Activated T-cell treated with anti-CD3 and anti-CD28 coated beads for 48 hours (primary cell): Measurements from ENCODE around the gene ZFAND6.
"Not testable (repeated sequence)": the region's sequence is repeated elsewhere in the genome, so short reads cannot be mapped to it uniquely, and the experiment has no call there.

Experiments
- DNase-seq: peaks from one replicate; pipeline ENCODE4 v3.0.0-alpha.2; 2020; ENCODE audit warnings: low read depth

ZFAND6 gene

DNA sequence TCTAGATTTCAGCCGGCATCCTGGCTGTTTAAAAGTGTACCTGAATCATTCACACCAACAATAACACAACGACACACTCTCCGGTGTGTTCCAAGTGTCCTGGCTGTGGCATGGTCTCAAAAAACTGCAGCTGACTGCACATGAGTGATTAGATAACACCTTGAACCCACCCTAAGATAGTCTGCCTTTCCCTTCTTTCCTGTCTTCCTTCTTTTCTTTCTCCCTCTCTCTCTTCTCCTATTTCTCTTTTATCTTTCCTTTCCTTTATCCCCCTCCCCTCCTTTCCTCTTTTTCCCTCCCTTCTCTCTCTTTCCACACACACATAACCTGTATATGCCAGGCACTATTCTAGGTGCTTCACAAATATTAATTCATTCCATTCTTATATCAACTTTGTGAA lies 92.1 kb downstream of the ZFAND6 start:
- DNase-seq, result no peak

DNA sequence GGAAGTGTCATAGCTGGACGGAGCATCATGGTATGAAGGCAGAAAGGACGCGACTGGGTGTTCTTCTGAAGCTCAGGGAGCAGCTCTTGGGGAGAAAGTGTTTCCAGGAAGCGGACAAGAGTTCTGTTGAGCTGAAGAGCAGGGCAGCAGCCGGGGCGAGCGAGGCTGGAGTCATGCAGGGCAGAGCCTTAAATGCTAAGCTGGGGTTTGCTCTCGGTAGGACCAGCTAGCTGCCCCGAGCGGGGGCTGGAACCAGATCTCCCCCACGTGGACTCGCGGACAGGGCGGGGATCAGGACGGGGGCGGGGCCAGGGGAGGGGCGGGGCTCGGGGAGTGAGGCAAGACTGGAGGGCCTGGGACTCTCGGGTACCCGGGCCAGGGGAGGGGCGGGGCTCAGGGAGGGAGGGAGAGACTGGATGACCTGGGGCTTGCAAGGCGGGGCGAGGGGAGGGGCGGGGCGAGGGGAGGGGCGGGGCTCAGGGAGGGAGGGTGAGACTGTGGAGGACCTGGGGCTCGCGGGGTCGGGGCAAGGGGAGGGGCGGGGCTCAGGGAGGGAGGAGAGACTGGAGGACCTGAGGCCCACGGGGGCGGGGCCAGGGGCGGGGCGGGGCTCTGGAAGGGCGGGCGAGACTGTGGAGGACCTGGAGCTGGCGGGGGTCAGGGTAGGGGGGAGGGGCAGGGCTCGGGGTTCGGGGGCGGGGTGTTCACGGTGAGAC lies 92.9 kb downstream of the ZFAND6 start:
- peak; percentile 87 for DNase-seq

DNA sequence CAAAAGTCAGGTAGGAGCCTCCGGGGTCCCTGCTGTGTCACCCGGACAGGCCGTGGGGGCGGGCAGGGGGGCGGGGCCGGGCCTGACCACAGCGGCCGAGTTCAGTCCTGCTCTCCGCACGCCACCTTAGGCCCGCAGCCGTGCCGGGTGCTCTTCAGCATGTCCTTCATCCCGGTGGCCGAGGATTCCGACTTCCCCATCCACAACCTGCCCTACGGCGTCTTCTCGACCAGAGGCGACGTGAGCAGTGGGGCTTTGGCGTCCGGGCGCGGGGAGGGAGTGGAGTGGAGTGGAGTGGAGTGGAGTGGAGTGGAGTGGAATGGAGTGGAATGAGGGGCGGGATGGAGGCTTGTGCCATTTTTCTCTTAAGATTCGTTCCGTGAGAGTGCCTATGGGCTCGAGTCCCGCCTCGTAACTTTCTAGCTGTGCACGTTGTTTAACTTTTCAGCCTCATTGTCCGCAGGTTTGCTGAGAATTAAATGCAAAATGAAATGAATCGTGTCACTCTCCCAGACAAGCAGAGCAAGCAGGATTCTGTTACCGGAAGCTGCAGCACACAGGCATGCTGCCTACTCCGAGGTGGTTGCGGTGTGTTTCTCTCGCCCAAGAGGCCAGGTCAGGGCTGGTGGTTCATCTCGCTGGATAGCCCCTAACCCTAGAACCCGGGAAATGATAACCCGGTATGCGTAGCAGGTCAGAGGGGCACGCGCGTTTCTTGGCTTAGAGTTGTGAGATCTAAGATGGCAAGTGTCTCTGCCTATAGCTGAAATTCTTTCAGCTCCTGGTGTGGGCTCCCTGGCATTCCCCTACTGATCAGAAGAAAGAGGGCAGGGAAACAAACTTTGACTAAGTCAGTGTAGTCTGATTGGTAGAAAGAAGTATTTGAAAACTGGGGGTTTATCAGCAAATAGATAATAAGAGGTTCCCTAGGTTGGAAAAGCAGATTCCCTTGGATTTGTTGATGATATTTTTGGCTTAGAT lies 93.7 kb downstream of the ZFAND6 start, which contains the start of gene FAH:
Gene FAH, plus strand, starts transcription at position 104 of the 981 bp plus-strand sequence. Its CDS starts 56 bp downstream, at position 160.
- peak; percentile 17 for DNase-seq

GRCh38 chr15:80153900-80154299 lies 94.4 kb downstream of the ZFAND6 start:
- DNase-seq, result no peak

DNA sequence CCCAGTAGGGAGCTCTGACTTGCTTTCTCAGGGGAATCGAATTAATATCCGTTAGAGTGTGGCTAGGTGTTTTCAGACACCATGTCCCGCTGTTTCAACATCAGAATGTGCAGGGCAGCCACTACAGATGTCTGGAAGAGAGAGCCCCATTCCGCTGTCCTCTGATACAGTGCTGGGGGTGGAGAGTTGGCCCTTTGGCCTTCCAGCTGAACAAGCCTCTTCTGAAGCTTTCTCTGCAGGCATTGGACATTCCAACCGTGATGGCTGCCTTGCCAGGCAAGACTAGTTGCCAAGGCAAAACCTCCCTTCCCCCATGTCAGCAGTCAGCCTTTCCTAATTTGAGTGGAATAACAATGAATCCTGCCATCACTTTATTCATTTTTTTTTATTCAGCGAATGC lies 94.9 kb downstream of the ZFAND6 start:
- DNase-seq, result no peak

DNA sequence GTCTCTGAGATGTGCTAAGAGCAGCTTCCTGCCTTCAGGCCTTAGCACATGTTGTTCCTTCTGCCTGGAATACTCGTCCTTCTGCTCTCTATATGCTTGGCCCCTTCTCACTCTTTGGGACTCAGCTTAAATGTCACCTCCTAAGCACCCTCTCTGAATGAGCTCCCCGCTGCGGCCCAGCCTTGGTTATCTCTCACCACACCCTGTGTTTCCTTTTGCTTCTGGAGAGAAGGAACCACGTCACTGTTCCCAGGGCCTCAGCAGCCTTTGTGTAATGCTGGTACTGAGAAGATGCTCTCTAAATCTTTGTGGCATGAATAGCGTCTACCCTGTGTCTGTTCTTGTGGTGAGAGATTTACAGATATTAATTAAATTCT lies 95.5 kb downstream of the ZFAND6 start:
- DNase-seq, result no peak

- DNase-seq, result not testable (repeated sequence)
These were observed 96.1 kb downstream of the ZFAND6 start for GRCh38 chr15:80155378-80156175.

DNA sequence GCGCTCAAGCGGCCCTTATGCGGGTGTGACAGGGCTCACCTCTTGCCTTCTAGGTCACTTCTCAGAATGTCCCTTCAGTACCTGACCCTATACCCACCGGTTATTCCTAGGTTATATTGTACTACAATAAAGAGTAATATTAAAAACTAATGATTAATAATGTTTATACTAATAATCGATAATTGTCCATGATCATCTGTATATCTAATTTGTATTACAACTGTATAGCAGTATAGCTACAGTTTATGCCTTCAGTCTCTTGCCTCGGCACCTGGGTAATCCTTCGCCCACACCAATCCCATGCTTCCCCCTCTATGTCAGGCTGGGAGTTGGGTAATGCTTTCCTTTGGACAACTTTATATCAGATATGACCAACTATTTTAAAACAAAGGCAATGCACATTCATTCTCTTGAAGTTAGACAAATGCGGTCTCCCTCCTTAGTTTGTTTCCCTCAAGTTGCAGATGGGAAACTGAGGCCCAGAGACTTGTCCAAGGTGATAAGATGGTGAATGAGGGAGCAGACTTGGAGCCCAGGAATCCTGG lies 96.8 kb downstream of the ZFAND6 start:
- DNase-seq, result no peak

- no peak for DNase-seq
These were observed 97.7 kb downstream of the ZFAND6 start for GRCh38 chr15:80157215-80157614.

DNA sequence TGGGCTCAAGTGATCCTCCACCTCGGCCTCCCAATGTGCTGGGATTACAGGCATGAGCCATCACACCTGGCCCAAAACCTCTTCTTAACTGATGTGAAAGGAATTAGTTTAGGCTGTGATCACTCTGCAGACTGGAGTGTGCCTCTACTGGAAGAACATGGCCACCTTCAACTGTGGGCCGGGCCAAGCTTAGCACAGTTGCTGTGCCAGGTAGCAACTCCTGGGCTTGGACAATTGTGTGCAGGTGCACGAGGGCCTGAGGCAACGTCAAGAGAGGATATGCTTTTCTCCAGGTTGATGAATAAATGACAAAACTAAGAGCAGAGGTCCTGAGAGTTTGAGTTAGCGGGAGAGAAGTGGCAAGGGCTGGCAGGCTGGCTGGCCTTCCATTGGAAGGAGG lies 99.8 kb downstream of the ZFAND6 start:
- no peak for DNase-seq

- no peak for DNase-seq
These were observed 100.5 kb downstream of the ZFAND6 start for GRCh38 chr15:80159811-80160569.

GRCh38 chr15:80160570-80161156 lies 101.2 kb downstream of the ZFAND6 start:
- peak; percentile 17 for DNase-seq

- DNase-seq, result no peak
These were observed 102.1 kb downstream of the ZFAND6 start for GRCh38 chr15:80161468-80162016.

GRCh38 chr15:80162059-80162554 lies 102.6 kb downstream of the ZFAND6 start:
- no peak for DNase-seq

GRCh38 chr15:80163217-80163616 lies 103.7 kb downstream of the ZFAND6 start:
- DNase-seq, result no peak

DNA sequence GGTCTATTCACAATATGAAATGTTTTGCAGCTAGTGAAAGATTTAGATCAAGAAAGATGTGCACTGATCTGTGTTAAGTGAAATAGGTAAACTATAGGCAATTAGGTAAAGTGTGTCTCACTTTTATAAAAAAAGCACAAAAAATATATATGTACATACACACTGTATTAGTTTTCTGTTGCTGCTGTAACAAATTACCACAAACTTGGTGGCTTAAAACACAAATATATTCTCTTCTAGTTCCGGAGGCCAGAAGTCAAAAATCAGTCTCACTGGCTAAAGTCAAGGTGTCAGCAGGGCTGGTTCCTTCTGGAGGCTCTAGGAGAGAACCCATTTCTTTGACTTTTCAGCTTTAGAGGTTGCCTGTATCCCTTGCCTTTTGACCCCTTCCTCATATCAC lies 104.4 kb downstream of the ZFAND6 start:
- no peak for DNase-seq

DNA sequence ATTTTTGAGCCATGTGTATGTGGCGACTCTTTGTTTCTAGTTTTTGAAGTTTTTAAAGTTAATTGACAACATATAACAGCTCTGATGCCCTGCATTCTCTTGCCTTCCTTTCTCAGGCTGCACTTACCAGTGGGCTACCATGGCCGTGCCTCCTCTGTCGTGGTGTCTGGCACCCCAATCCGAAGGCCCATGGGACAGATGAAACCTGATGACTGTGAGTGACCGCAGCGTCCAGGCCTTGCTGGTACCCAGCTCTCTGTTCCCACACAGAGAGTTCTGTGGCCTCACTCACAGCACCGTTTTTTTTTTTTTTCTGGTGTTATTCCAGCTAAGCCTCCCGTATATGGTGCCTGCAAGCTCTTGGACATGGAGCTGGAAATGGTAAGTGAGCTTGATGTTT lies 108.5 kb downstream of the ZFAND6 start:
- no peak for DNase-seq

GRCh38 chr15:80168421-80168820 lies 108.9 kb downstream of the ZFAND6 start:
- DNase-seq, result no peak

DNA sequence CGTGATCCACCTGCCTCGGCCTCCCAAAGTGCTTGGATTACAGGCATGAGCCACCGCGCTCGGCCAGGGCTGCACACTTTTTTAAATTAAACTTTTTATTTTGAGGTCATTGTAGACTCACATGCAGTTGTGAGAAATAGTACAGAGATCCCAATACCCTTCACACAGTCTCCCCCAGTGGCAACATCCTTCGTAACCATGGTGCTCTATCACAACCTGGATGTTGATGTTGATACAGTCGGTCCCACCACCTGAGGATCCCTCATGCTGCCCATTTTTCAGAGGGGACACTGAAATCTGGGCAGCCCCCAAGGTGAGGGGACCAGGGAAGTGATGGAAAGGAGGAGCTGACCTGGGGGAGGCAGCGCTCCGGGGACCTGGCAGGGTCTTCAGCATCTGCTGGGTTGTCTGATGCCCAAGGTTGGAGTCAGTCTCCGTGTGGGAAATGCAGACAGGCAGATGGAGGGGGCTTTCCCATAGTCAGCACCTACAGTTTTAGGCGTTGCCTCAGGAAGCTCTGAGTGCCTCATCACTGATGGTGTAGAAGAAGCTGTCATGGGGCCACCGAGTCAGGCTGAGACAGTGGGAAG lies 110.4 kb downstream of the ZFAND6 start:
- no peak for DNase-seq

- DNase-seq, result no peak
These were observed 111.1 kb downstream of the ZFAND6 start for GRCh38 chr15:80170596-80170995.
